Testis (tissue), 2 donors: ENCODE data around the gene CLNK.

ENCODE experiments used
- CTCF ChIP-seq, 3 experiments: fragments of 450-650 bp in 2 of 3; fragments of 200-600 bp in 1 of 3; sonication (generic) in 1 of 3; IDR thresholded peaks; one replicate each; pipeline ENCODE4 v1.5.1; 2016 to 2019; ENCODE audit warnings: antibody characterized with exemption in 3 of 3, mild to moderate bottlenecking in 2 of 3, moderate library complexity in 1 of 3
- POLR2A ChIP-seq: fragments of 450-650 bp; IDR thresholded peaks from one replicate; pipeline ENCODE4 v1.6.1; 2017; ENCODE audit warnings: antibody characterized with exemption, mild to moderate bottlenecking, moderate library complexity

DNA sequence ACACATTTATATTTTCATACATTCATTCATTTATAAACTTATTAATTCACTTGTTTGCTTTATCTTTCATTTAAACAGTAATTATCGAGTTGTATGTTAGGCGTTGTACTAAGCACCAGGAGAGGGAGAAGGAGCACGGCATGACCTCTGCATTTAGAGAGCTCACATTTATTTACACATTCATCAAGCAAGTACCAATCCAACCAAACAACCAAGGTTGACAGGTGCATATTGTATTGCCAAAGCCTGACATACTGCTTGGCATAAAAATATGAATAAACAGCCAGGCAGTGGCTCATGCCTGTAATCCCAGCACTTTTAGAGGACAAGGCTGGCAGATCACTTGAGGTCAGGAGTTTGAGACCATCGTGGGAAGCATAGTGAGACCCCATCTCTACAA lies 37.0 kb upstream of the CLNK start:
- TF ChIP-seq CTCF (IDR thresholded peaks at IDR 0.05): no peak
- TF ChIP-seq POLR2A: no peak
